Hepatocyte (in vitro differentiated cells): ENCODE data around the gene SLC16A8. TPM values are rescaled to one million over a fixed set of nuclear protein-coding genes. Genes with fewer than 3 reads are reported as not detected.

ENCODE experiments used
- DNase-seq: peaks from one replicate; pipeline ENCODE4 v3.0.0-alpha.2; 2016; ENCODE audit warnings: low spot score
- H2AFZ ChIP-seq: fragments of 200-600 bp; sonication (generic); 2 replicates; pipeline ENCODE4 v1.6.0; 2016; ENCODE audit warnings: antibody characterized with exemption, mild to moderate bottlenecking
- H3K27ac ChIP-seq: fragments of 200-600 bp; sonication (generic); 2 replicates; pipeline ENCODE4 v1.5.1; 2016; ENCODE audit warnings: mild to moderate bottlenecking
- H3K27me3 ChIP-seq: fragments of 200-600 bp; sonication (generic); 2 replicates; pipeline ENCODE4 v1.6.1; 2016
- H3K36me3 ChIP-seq: fragments of 200-600 bp; sonication (generic); replicated peaks from 2 replicates; pipeline ENCODE4 v1.5.1; 2016; ENCODE audit warnings: low read depth; ENCODE audit not compliant: insufficient read depth
- H3K4me1 ChIP-seq: fragments of 200-600 bp; sonication (generic); 2 replicates; pipeline ENCODE4 v1.5.1; 2016; ENCODE audit warnings: mild to moderate bottlenecking, moderate library complexity; ENCODE audit not compliant: insufficient read depth
- H3K4me2 ChIP-seq: fragments of 200-600 bp; sonication (generic); 2 replicates; pipeline ENCODE4 v1.6.0; 2016
- H3K4me3 ChIP-seq: fragments of 200-600 bp; sonication (generic); 2 replicates; pipeline ENCODE4 v1.5.1; 2016; ENCODE audit warnings: mild to moderate bottlenecking
- H3K79me2 ChIP-seq: fragments of 200-600 bp; sonication (generic); 2 replicates; pipeline ENCODE4 v1.6.0; 2017; ENCODE audit warnings: mild to moderate bottlenecking
- H3K9me2 ChIP-seq: fragments of 200-600 bp; sonication (generic); replicated peaks from 2 replicates; pipeline ENCODE4 v1.6.0; 2017; ENCODE audit warnings: mild to moderate bottlenecking; ENCODE audit not compliant: insufficient read depth
- H3K9me3 ChIP-seq: fragments of 200-600 bp; sonication (generic); 2 replicates; pipeline ENCODE4 v1.5.1; 2016; ENCODE audit warnings: low read depth, mild to moderate bottlenecking
- H4K20me1 ChIP-seq: fragments of 200-600 bp; sonication (generic); 2 replicates; pipeline ENCODE4 v1.6.0; 2016; ENCODE audit warnings: mild to moderate bottlenecking; ENCODE audit not compliant: insufficient read depth, poor library complexity, severe bottlenecking
- CTCF ChIP-seq: fragments of 200-600 bp; sonication (generic); IDR thresholded peaks from 2 replicates; pipeline ENCODE4 v1.5.1; 2016; ENCODE audit warnings: antibody characterized with exemption, mild to moderate bottlenecking; ENCODE audit not compliant: poor library complexity
- EZH2 ChIP-seq: fragments of 200-600 bp; sonication (generic); IDR thresholded peaks from 2 replicates; pipeline ENCODE4 v1.6.1; 2016; ENCODE audit warnings: antibody characterized with exemption, mild to moderate bottlenecking, borderline replicate concordance
- EZH2phosphoT487 ChIP-seq: fragments of 200-600 bp; sonication (generic); IDR thresholded peaks from one replicate; pipeline ENCODE4 v1.6.1; 2018; ENCODE audit warnings: antibody characterized with exemption, mild to moderate bottlenecking, low read depth, moderate library complexity; ENCODE audit not compliant: unreplicated experiment, severe bottlenecking
- WGBS: methylation state at CpG from one replicate; pipeline ENCODE4 v1.1.6; 2016; ENCODE audit warnings: low lambda C conversion rate; ENCODE audit errors: missing lambda C conversion rate; 5-methylcytosine and 5-hydroxymethylcytosine counted together
- polyA plus RNA-seq: library from polyadenylated mRNA; unstranded; fragments of >200 nt; fragmentation: Nextera tagmentation; extraction: Ambion mirVana; gene quantifications from 2 replicates; pipeline ENCODE4 v1.2.1, GENCODE V29; 2016
- total RNA-seq: library from RNA; depleted of rRNA; stranded (reverse); fragments of >200 nt; gene quantifications from 2 replicates; pipeline ENCODE4 v1.2.3, GENCODE V29; 2014

SLC16A8 gene
- total and polyA plus RNA-seq, 2 experiments from 2014 or later, result 0.63 TPM; not detected in 1

GRCh38 chr22:38132136-38132535, 48.2 kb upstream of the SLC16A8 start:
- H3K4me2 ChIP-seq, result no peak overlapping the region
- H3K4me1 ChIP-seq, result no peaks in the 10 kb centered on the region
- no peak for DNase-seq
- no peaks in the 10 kb centered on the region for H3K27me3 ChIP-seq
- no peaks in the 10 kb centered on the region for H4K20me1 ChIP-seq
- no peak overlapping the region for H3K4me3 ChIP-seq
- no peaks in the 10 kb centered on the region for H3K36me3 ChIP-seq
- no peak overlapping the region for H3K27ac ChIP-seq
- TF ChIP-seq EZH2phosphoT487 (no peak), EZH2 (no peak)
- H3K79me2 ChIP-seq, result no peaks in the 10 kb centered on the region
- WGBS, result 92% methylated on average over 7 of the region's 7 CpGs
- H3K9me2 ChIP-seq, result no peaks in the 10 kb centered on the region
- no peaks in the 10 kb centered on the region for H3K9me3 ChIP-seq
- no peak overlapping the region for H2AFZ ChIP-seq

GRCh38 chr22:38131399-38131798, 47.4 kb upstream of the SLC16A8 start:
- no peak overlapping the region for H3K4me3 ChIP-seq
- no peaks in the 10 kb centered on the region for H3K4me1 ChIP-seq
- H3K27ac ChIP-seq, result no peak overlapping the region
- no peak for TF ChIP-seq CTCF
- TF ChIP-seq EZH2, result no peak
- TF ChIP-seq EZH2phosphoT487, result no peak
- WGBS, result 84% methylated on average over 2 of the region's 2 CpGs
- H4K20me1 ChIP-seq, result no peaks in the 10 kb centered on the region
- H3K79me2 ChIP-seq, result no peaks in the 10 kb centered on the region
- H2AFZ ChIP-seq, result no peak overlapping the region
- H3K9me2 ChIP-seq, result no peaks in the 10 kb centered on the region
- no peaks in the 10 kb centered on the region for H3K9me3 ChIP-seq
- H3K36me3 ChIP-seq, result no peaks in the 10 kb centered on the region
- no peak for DNase-seq
- no peak overlapping the region for H3K4me2 ChIP-seq
- H3K27me3 ChIP-seq, result no peaks in the 10 kb centered on the region

GRCh38 chr22:38129856-38130255, 45.9 kb upstream of the SLC16A8 start:
- peak; percentile 6 for DNase-seq
- no peaks in the 10 kb centered on the region for H4K20me1 ChIP-seq
- no peak overlapping the region for H2AFZ ChIP-seq
- no peaks in the 10 kb centered on the region for H3K4me1 ChIP-seq
- no peak overlapping the region for H3K27ac ChIP-seq
- no peak overlapping the region for H3K4me3 ChIP-seq
- no peaks in the 10 kb centered on the region for H3K79me2 ChIP-seq
- no peaks in the 10 kb centered on the region for H3K9me3 ChIP-seq
- WGBS, result 90% methylated on average over 9 of the region's 9 CpGs
- H3K4me2 ChIP-seq, result no peak overlapping the region
- no peaks in the 10 kb centered on the region for H3K9me2 ChIP-seq
- H3K27me3 ChIP-seq, result no peaks in the 10 kb centered on the region
- no peaks in the 10 kb centered on the region for H3K36me3 ChIP-seq
- TF ChIP-seq EZH2 (no peak), CTCF (no peak)

- 87% methylated on average over 10 of the region's 10 CpGs for WGBS
- DNase-seq, result peak; percentile 3
- no peak overlapping the region for H2AFZ ChIP-seq
- H3K4me3 ChIP-seq, result no peak overlapping the region
- no peak overlapping the region for H3K27ac ChIP-seq
- H3K36me3 ChIP-seq, result no peaks in the 10 kb centered on the region
- no peaks in the 10 kb centered on the region for H3K9me2 ChIP-seq
- H3K4me2 ChIP-seq, result no peak overlapping the region
- H3K4me1 ChIP-seq, result no peaks in the 10 kb centered on the region
- TF ChIP-seq EZH2phosphoT487 (no peak), EZH2 (no peak)
- H3K27me3 ChIP-seq, result no peaks in the 10 kb centered on the region
- H4K20me1 ChIP-seq, result no peaks in the 10 kb centered on the region
- H3K79me2 ChIP-seq, result no peaks in the 10 kb centered on the region
- no peaks in the 10 kb centered on the region for H3K9me3 ChIP-seq
Observed at GRCh38 chr22:38129021-38129420, 45.0 kb upstream of the SLC16A8 start.

- TF ChIP-seq EZH2 (no peak), EZH2phosphoT487 (no peak), CTCF (no peak)
- H3K4me2 ChIP-seq, result no peak overlapping the region
- no peak for DNase-seq
- no peaks in the 10 kb centered on the region for H4K20me1 ChIP-seq
- H3K79me2 ChIP-seq, result no peaks in the 10 kb centered on the region
- no peak overlapping the region for H3K27ac ChIP-seq
- H3K9me3 ChIP-seq, result no peaks in the 10 kb centered on the region
- H3K27me3 ChIP-seq, result no peaks in the 10 kb centered on the region
- 96% methylated on average over 8 of the region's 9 CpGs for WGBS
- no peaks in the 10 kb centered on the region for H3K36me3 ChIP-seq
- no peak overlapping the region for H3K4me3 ChIP-seq
- H2AFZ ChIP-seq, result no peak overlapping the region
- no peaks in the 10 kb centered on the region for H3K4me1 ChIP-seq
- H3K9me2 ChIP-seq, result no peaks in the 10 kb centered on the region
Observed at GRCh38 chr22:38127869-38128268, 43.9 kb upstream of the SLC16A8 start.
